Measurements from ENCODE around the gene TOR1AIP2. TPM values are rescaled to one million over a fixed set of nuclear protein-coding genes. Genes with fewer than 3 reads are reported as not detected.
A peak's percentile ranks its signal among the peaks of the same experiment; 100 is the strongest.
"Not testable (repeated sequence)": the region's sequence is repeated elsewhere in the genome, so short reads cannot be mapped to it uniquely, and the experiment has no call there.

Gene TOR1AIP2
- total RNA-seq, 1 donor from 2014 or later: 88.5 TPM

DNA sequence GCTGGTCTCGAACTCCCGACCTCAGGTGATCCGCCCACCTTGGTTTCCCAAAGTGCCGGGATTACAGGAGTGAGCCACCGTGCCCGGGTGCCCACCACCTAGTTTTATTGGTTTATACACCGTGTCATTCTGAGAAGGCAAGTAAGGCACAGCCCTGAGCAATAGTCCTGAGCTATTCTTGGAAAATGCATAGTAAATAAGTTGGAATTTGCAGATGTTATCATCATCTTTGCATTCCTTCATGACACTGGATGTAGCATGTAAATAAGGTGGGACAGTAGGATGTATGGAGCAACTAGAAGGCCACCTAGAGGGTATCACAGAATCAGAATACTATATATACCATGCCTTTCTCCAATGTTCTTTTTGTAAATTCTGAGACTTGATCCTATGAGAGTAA is 11.0 kb downstream of the TOR1AIP2 start:
- no peak for DNase-seq
- H3K27ac ChIP-seq: no peak overlapping the region
- H3K4me3 ChIP-seq: no peak overlapping the region
- H3K9me3 ChIP-seq: no peaks in the 10 kb centered on the region
- H3K4me1 ChIP-seq: peaks cover 3% of the 10 kb centered on the region
- ATAC-seq: no peak
- H3K36me3 ChIP-seq: peaks cover 66% of the 10 kb centered on the region
- no peaks in the 10 kb centered on the region for H3K27me3 ChIP-seq
- intact Hi-C loops (cut with DNase I): no loop called here
- TF ChIP-seq, protein P1, sequence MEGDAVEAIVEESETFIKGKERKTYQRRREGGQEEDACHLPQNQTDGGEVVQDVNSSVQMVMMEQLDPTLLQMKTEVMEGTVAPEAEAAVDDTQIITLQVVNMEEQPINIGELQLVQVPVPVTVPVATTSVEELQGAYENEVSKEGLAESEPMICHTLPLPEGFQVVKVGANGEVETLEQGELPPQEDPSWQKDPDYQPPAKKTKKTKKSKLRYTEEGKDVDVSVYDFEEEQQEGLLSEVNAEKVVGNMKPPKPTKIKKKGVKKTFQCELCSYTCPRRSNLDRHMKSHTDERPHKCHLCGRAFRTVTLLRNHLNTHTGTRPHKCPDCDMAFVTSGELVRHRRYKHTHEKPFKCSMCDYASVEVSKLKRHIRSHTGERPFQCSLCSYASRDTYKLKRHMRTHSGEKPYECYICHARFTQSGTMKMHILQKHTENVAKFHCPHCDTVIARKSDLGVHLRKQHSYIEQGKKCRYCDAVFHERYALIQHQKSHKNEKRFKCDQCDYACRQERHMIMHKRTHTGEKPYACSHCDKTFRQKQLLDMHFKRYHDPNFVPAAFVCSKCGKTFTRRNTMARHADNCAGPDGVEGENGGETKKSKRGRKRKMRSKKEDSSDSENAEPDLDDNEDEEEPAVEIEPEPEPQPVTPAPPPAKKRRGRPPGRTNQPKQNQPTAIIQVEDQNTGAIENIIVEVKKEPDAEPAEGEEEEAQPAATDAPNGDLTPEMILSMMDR (IDR thresholded peaks at IDR 0.05): no peak

DNA sequence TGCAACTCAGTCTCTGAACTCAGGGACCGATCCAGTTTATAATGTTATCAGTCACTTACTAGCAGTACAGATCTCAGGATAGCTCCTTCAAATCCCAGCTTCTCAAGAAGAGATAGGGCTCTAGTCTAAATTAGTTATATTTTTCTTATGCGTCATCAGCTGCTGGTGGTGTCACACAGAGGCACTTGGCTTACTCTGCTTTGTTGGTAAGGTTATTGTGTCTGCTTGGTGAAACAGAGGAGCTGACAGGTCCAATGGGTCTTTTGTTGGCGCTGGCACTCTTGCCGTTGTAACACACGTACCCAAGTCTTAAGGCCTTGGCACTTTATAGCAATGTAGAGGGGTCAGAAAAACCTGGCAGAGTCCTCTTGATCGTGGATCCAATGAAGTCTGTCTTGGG is 12.2 kb downstream of the TOR1AIP2 start:
- ATAC-seq (no peak), DNase-seq (no peak)
- Histone ChIP-seq H3K36me3 (peaks cover 79% of the 10 kb centered on the region), H3K4me1 (peaks cover 3% of the 10 kb centered on the region), H3K9me3 (no peaks in the 10 kb centered on the region), H3K4me3 (no peak overlapping the region), H3K27ac (no peak overlapping the region), H3K27me3 (no peaks in the 10 kb centered on the region)
- TF ChIP-seq, protein P1 (IDR thresholded peaks at IDR 0.05): no peak
- intact Hi-C loops (cut with DNase I): no loop called here

DNA sequence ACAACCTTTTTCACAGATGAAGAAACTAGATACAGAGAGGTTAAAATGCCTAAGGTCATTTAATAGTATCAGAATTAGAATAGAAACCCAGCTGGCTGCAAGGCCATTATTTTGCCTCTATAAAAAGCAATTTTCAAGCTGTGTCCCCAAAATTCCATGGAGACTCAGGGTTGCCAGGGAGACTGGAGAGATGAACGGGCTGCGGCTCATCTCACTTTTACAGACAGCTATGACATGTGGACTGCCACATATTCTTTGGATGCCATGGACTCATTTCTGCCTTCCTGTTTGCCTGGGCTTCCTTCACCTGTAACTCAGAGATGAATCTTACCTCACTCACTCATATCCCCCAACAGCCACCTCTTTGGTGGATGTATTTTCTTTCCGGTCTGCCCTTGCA is 17.0 kb downstream of the TOR1AIP2 start:
- Histone ChIP-seq H3K27ac (no peak overlapping the region), H3K27me3 (no peaks in the 10 kb centered on the region), H3K4me1 (no peaks in the 10 kb centered on the region), H3K4me3 (no peak overlapping the region), H3K36me3 (peaks cover 77% of the 10 kb centered on the region), H3K9me3 (no peaks in the 10 kb centered on the region)
- ATAC-seq (no peak), DNase-seq (no peak)
- intact Hi-C loops (cut with DNase I): no loop called here
- TF ChIP-seq, protein P1 (IDR thresholded peaks at IDR 0.05): no peak

DNA sequence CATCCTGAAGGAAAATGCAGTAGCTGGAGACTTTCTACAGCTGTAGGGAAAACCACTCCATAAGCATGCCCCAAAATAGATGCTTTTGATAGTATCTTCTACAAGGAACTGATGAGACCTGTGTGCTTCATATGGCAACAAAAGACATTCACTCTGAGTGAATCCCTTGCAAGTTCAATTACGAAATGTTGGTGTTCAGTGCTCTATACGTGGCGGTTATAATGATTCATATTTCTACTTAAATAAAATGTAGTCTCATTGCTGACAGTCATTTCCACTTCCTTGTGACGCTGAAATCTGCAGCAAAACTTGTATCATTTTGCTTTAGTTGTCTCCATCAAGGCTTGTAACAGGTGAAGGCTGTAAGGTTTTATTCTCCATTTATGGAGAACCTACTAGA is 20.6 kb downstream of the TOR1AIP2 start:
- Histone ChIP-seq H3K27me3 (no peaks in the 10 kb centered on the region), H3K9me3 (no peaks in the 10 kb centered on the region), H3K4me1 (no peaks in the 10 kb centered on the region), H3K4me3 (no peak overlapping the region), H3K36me3 (peaks cover 57% of the 10 kb centered on the region), H3K27ac (no peak overlapping the region)
- intact Hi-C loops (cut with DNase I): no loop called here
- no peak for ATAC-seq
- TF ChIP-seq, protein P1 (IDR thresholded peaks at IDR 0.05): no peak
- DNase-seq: no peak

DNA sequence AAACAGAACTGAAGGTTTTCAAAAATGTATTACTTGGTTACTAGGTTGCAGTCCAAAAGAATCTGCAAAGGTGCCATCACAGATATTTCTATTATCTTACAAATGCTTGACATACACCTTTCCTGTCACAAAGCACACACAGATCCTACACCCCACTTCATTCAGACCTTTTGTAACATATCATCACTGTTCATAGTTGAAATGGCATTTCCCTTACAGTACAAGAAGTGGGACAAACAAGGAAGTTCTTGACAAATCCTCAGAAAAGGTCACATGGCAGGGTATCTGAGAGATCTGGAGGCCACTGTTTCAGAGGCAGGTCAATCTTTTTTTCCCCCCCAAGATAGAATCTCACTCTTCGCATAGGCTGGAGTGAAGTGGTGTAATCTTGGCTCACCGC is 21.3 kb downstream of the TOR1AIP2 start:
- H3K4me1 ChIP-seq: no peaks in the 10 kb centered on the region
- TF ChIP-seq, protein P1 (IDR thresholded peaks at IDR 0.05): no peak
- no peak overlapping the region for H3K27ac ChIP-seq
- ATAC-seq: peak; percentile 61
- H3K4me3 ChIP-seq: no peak overlapping the region
- peaks cover 58% of the 10 kb centered on the region for H3K36me3 ChIP-seq
- H3K27me3 ChIP-seq: no peaks in the 10 kb centered on the region
- no peak for DNase-seq
- intact Hi-C loops (cut with DNase I): no loop called here
- no peaks in the 10 kb centered on the region for H3K9me3 ChIP-seq

DNA sequence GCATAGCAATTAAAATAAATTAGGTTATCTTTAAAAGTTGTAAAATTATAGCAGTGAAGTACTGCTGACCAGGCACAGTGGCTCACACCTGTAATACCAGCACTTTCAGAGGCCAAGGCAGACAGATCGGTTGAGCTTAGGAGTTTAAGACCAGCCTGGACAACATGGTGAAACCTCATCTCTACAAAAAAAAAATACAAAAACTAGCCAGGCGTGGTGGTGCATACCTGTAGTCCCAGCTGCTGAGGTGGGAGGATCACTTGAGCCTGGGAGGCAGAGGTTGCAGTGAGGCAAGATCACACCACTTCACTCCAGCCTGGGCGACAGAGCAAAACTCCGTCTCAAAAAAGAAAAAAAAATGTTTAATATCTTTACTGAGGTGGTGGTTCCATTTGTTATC is 21.8 kb downstream of the TOR1AIP2 start:
- H3K27ac ChIP-seq; H3K4me1 ChIP-seq; DNase-seq; H3K4me3 ChIP-seq; ATAC-seq; intact Hi-C loops (cut with DNase I); H3K27me3 ChIP-seq; H3K9me3 ChIP-seq: not testable (repeated sequence)
- H3K36me3 ChIP-seq: peaks cover 58% of the 10 kb centered on the region

Data from upper lobe of right lung (tissue), 1 donor.